K562 (cell line): ENCODE data around the gene TULP1. TPM values are rescaled to one million over a fixed set of nuclear protein-coding genes. Genes with fewer than 3 reads are reported as not detected.

Source experiments
- DDX20 ChIP-seq: fragments of 450-650 bp; IDR thresholded peaks from 2 replicates; pipeline ENCODE4 v1.6.1; 2016; ENCODE audit warnings: missing genetic modification characterization, low read depth, mild to moderate bottlenecking, missing compliant biosample characterization, moderate library complexity
- GABPB2 ChIP-seq: fragments of 250-450 bp; sonication (Bioruptor Pico); conservative IDR thresholded peaks from 2 replicates; pipeline ENCODE4 v1.5.1; 2021; ENCODE audit warnings: mild to moderate bottlenecking
- RUNX1 ChIP-seq: sonication (generic); IDR thresholded peaks from 2 replicates; pipeline ENCODE4 v1.6.1; 2016; ENCODE audit warnings: antibody characterized with exemption, low read depth
- SMC3 ChIP-seq: conservative IDR thresholded peaks from 2 replicates; pipeline ENCODE4 v1.6.1; 2011; ENCODE audit warnings: low read depth, low read length, improper control_type of control experiment; ENCODE audit not compliant: insufficient read depth
- SNRNP70 ChIP-seq: fragments of 200-400 bp; formaldehyde crosslinking; optimal IDR thresholded peaks from 2 replicates; pipeline ENCODE3; 2017; ENCODE audit warnings: low read depth, low read length
- ZSCAN32 ChIP-seq: fragments of 450-650 bp; formaldehyde crosslinking; IDR thresholded peaks from 2 replicates; pipeline ENCODE4 v1.4.0; 2020; ENCODE audit warnings: mild to moderate bottlenecking, moderate library complexity
- polyA plus RNA-seq, 8 experiments: library from polyadenylated mRNA; depleted of rRNA in 4 of 8; stranded (reverse) in 5 of 8; unstranded in 3 of 8; fragments of >200 nt; fragmentation: Nextera tagmentation in 2 of 8; fragmentation: Illumina TruSeq in 1 of 8; extraction: Ambion mirVana in 2 of 8; extraction: Trizol in 1 of 8; gene quantifications; 2 replicates each; pipeline versions ENCODE4 v1.2.1 to v1.2.3, GENCODE V29; 2011 to 2014; ENCODE audit warnings: inconsistent platforms in 1 of 8, missing spikeins in 1 of 8
- total RNA-seq, 7 experiments: library from RNA; depleted of rRNA in 6 of 7; stranded (reverse); fragments of >200 nt in 6 of 7; fragmentation: Illumina TruSeq in 2 of 7; extraction: Trizol in 2 of 7; gene quantifications; 2 replicates each; pipeline versions ENCODE4 v1.2.1 to v1.2.3, GENCODE V29; 2011 to 2021; ENCODE audit warnings: low replicate concordance in 1 of 7
- TF ChIP-seq, protein P1 (sequence below), 2 experiments: fragments of 450-650 bp in 1 of 2; sonication (generic) in 1 of 2; formaldehyde crosslinking in 1 of 2; IDR thresholded peaks in 1 of 2; conservative IDR thresholded peaks in 1 of 2; 2 replicates each; pipeline versions ENCODE4 v1.6.1 to v1.8.1; 2016 to 2023; ENCODE audit warnings: mild to moderate bottlenecking in 2 of 2, moderate library complexity in 2 of 2, inconsistent platforms in 1 of 2, missing genetic modification reagents in 1 of 2
- TF ChIP-seq, protein P2 (sequence below): fragments of 450-650 bp; IDR thresholded peaks from 2 replicates; pipeline ENCODE4 v1.7.0; 2016; ENCODE audit warnings: borderline replicate concordance
- TF ChIP-seq, protein P3 (sequence below): fragments of 250-450 bp; sonication (Bioruptor Pico); IDR thresholded peaks from 2 replicates; pipeline ENCODE4 v1.4.0; 2020; ENCODE audit warnings: mild to moderate bottlenecking, moderate library complexity

TULP1 gene
- total and polyA plus RNA-seq, 9 of the 15 experiments (the other 6 are each of a cell fraction or from before 2014, with no cell fraction given): 0.06 to 0.17 (median 0.09) TPM; not detected in 6

DNA sequence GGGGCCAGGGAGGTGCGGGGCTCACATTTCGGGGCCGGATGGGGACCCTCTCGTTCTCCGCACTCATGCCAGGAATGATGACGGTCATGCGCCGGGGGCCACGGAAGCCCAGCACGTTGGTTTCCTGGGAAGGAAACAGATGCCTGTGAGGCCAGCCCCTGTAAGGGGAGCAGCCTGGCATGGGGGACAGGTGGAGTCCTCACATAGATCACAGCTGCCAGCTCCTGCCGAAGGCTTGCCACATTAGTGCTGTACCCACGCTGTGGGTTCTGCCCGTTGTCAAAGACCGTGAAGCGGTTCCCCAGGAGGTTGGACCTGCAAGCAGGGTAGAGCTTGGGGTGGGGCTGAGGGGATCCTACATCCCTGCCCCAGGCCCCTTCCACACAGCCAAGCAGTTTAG is 9.2 kb downstream of the TULP1 start (continued):
- TF ChIP-seq, protein P1, sequence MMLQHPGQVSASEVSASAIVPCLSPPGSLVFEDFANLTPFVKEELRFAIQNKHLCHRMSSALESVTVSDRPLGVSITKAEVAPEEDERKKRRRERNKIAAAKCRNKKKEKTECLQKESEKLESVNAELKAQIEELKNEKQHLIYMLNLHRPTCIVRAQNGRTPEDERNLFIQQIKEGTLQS (IDR thresholded peaks at IDR 0.05): no peak
- TF ChIP-seq, protein P1 (CRISPR knock-in tag; conservative IDR thresholded peaks at IDR 0.05): no peak
- no peak for TF ChIP-seq GABPB2 (CRISPR knock-in tag)
- TF ChIP-seq DDX20 (tag): no peak
- no peak for TF ChIP-seq ZSCAN32 (CRISPR knock-in tag)
- TF ChIP-seq RUNX1: no peak
- TF ChIP-seq SMC3: no peak
- no peak for TF ChIP-seq SNRNP70
- TF ChIP-seq, protein P2, sequence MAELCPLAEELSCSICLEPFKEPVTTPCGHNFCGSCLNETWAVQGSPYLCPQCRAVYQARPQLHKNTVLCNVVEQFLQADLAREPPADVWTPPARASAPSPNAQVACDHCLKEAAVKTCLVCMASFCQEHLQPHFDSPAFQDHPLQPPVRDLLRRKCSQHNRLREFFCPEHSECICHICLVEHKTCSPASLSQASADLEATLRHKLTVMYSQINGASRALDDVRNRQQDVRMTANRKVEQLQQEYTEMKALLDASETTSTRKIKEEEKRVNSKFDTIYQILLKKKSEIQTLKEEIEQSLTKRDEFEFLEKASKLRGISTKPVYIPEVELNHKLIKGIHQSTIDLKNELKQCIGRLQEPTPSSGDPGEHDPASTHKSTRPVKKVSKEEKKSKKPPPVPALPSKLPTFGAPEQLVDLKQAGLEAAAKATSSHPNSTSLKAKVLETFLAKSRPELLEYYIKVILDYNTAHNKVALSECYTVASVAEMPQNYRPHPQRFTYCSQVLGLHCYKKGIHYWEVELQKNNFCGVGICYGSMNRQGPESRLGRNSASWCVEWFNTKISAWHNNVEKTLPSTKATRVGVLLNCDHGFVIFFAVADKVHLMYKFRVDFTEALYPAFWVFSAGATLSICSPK: no peak
- TF ChIP-seq, protein P3, sequence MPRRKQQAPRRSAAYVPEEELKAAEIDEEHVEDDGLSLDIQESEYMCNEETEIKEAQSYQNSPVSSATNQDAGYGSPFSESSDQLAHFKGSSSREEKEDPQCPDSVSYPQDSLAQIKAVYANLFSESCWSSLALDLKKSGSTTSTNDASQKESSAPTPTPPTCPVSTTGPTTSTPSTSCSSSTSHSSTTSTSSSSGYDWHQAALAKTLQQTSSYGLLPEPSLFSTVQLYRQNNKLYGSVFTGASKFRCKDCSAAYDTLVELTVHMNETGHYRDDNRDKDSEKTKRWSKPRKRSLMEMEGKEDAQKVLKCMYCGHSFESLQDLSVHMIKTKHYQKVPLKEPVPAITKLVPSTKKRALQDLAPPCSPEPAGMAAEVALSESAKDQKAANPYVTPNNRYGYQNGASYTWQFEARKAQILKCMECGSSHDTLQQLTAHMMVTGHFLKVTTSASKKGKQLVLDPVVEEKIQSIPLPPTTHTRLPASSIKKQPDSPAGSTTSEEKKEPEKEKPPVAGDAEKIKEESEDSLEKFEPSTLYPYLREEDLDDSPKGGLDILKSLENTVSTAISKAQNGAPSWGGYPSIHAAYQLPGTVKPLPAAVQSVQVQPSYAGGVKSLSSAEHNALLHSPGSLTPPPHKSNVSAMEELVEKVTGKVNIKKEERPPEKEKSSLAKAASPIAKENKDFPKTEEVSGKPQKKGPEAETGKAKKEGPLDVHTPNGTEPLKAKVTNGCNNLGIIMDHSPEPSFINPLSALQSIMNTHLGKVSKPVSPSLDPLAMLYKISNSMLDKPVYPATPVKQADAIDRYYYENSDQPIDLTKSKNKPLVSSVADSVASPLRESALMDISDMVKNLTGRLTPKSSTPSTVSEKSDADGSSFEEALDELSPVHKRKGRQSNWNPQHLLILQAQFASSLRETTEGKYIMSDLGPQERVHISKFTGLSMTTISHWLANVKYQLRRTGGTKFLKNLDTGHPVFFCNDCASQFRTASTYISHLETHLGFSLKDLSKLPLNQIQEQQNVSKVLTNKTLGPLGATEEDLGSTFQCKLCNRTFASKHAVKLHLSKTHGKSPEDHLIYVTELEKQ (CRISPR knock-in tag): no peak
